GM23338 (cell line): ENCODE results near the gene KLHDC9. TPM values are rescaled to one million over a fixed set of nuclear protein-coding genes. Genes with fewer than 3 reads are reported as not detected.

Experiments
- CREB1 ChIP-seq: fragments of 250-450 bp; sonication (Bioruptor Pico); IDR thresholded peaks from 2 replicates; pipeline ENCODE4 v1.5.0; 2020; ENCODE audit warnings: low read depth, mild to moderate bottlenecking, moderate library complexity
- EZH2phosphoT487 ChIP-seq: fragments of 200-600 bp; sonication (generic); IDR thresholded peaks from one replicate; pipeline ENCODE4 v1.8.1; 2018; ENCODE audit warnings: antibody characterized with exemption; ENCODE audit not compliant: unreplicated experiment
- JUNB ChIP-seq: IDR thresholded peaks from one replicate; pipeline ENCODE4 v1.6.1; 2016; ENCODE audit warnings: antibody characterized with exemption; ENCODE audit not compliant: unreplicated experiment
- POLR2AphosphoS5 ChIP-seq: IDR thresholded peaks from 2 replicates; pipeline ENCODE4 v1.6.1; 2016; ENCODE audit warnings: antibody characterized with exemption, low read depth
- STAT1 ChIP-seq: IDR thresholded peaks from one replicate; pipeline ENCODE4 v1.6.1; 2016; ENCODE audit warnings: antibody characterized with exemption; ENCODE audit not compliant: unreplicated experiment
- ZNF114 ChIP-seq: fragments of 250-450 bp; sonication (Bioruptor Pico); IDR thresholded peaks from 2 replicates; pipeline ENCODE4 v1.5.0; 2020; ENCODE audit warnings: mild to moderate bottlenecking, moderate library complexity
- polyA plus RNA-seq: library from polyadenylated mRNA; unstranded; fragments of >200 nt; fragmentation: Nextera tagmentation; extraction: Ambion mirVana; gene quantifications from 2 replicates; pipeline ENCODE4 v1.2.1, GENCODE V29; 2016
- total RNA-seq: library from RNA; depleted of rRNA; stranded (reverse); fragments of >200 nt; shearing (Covaris generic); gene quantifications from 2 replicates; pipeline ENCODE4 v1.2.3, GENCODE V29; 2014
- TF ChIP-seq, protein P1 (sequence below): IDR thresholded peaks from one replicate; pipeline ENCODE4 v1.6.1; 2018; ENCODE audit warnings: antibody characterized with exemption; ENCODE audit not compliant: unreplicated experiment
- TF ChIP-seq, protein P2 (sequence below): fragments of 250-450 bp; sonication (Bioruptor Pico); IDR thresholded peaks from 2 replicates; pipeline ENCODE4 v1.5.0; 2020; ENCODE audit warnings: mild to moderate bottlenecking, moderate library complexity

KLHDC9 gene
- total and polyA plus RNA-seq, 2 experiments from 2014 or later, result 5.6 to 6.6 TPM

DNA sequence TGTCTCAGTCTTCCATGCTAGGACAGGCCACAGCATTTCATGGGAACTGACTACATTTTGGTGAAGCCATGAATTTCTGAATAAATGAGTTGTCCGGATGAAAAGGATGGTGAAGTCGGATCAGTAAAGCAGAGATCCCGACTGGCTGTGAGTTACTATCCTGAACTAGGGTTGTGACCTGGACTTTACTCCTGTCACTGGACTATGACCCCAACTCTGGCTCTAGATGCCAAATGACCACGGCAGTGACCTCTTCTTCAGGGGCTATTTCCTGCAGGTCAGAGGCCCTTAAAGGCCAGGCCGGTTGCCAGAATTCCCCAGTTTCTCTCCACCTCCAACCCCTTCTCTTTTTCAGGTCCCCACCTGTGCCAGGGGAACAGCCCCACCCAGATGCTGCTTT lies 7.1 kb upstream of the KLHDC9 start (continued):
- TF ChIP-seq, protein P1, sequence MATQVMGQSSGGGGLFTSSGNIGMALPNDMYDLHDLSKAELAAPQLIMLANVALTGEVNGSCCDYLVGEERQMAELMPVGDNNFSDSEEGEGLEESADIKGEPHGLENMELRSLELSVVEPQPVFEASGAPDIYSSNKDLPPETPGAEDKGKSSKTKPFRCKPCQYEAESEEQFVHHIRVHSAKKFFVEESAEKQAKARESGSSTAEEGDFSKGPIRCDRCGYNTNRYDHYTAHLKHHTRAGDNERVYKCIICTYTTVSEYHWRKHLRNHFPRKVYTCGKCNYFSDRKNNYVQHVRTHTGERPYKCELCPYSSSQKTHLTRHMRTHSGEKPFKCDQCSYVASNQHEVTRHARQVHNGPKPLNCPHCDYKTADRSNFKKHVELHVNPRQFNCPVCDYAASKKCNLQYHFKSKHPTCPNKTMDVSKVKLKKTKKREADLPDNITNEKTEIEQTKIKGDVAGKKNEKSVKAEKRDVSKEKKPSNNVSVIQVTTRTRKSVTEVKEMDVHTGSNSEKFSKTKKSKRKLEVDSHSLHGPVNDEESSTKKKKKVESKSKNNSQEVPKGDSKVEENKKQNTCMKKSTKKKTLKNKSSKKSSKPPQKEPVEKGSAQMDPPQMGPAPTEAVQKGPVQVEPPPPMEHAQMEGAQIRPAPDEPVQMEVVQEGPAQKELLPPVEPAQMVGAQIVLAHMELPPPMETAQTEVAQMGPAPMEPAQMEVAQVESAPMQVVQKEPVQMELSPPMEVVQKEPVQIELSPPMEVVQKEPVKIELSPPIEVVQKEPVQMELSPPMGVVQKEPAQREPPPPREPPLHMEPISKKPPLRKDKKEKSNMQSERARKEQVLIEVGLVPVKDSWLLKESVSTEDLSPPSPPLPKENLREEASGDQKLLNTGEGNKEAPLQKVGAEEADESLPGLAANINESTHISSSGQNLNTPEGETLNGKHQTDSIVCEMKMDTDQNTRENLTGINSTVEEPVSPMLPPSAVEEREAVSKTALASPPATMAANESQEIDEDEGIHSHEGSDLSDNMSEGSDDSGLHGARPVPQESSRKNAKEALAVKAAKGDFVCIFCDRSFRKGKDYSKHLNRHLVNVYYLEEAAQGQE, result no peak
- TF ChIP-seq JUNB (no peak), EZH2phosphoT487 (no peak), STAT1 (no peak), CREB1 (CRISPR knock-in tag) (no peak), POLR2AphosphoS5 (no peak), ZNF114 (no peak)
- TF ChIP-seq, protein P2, sequence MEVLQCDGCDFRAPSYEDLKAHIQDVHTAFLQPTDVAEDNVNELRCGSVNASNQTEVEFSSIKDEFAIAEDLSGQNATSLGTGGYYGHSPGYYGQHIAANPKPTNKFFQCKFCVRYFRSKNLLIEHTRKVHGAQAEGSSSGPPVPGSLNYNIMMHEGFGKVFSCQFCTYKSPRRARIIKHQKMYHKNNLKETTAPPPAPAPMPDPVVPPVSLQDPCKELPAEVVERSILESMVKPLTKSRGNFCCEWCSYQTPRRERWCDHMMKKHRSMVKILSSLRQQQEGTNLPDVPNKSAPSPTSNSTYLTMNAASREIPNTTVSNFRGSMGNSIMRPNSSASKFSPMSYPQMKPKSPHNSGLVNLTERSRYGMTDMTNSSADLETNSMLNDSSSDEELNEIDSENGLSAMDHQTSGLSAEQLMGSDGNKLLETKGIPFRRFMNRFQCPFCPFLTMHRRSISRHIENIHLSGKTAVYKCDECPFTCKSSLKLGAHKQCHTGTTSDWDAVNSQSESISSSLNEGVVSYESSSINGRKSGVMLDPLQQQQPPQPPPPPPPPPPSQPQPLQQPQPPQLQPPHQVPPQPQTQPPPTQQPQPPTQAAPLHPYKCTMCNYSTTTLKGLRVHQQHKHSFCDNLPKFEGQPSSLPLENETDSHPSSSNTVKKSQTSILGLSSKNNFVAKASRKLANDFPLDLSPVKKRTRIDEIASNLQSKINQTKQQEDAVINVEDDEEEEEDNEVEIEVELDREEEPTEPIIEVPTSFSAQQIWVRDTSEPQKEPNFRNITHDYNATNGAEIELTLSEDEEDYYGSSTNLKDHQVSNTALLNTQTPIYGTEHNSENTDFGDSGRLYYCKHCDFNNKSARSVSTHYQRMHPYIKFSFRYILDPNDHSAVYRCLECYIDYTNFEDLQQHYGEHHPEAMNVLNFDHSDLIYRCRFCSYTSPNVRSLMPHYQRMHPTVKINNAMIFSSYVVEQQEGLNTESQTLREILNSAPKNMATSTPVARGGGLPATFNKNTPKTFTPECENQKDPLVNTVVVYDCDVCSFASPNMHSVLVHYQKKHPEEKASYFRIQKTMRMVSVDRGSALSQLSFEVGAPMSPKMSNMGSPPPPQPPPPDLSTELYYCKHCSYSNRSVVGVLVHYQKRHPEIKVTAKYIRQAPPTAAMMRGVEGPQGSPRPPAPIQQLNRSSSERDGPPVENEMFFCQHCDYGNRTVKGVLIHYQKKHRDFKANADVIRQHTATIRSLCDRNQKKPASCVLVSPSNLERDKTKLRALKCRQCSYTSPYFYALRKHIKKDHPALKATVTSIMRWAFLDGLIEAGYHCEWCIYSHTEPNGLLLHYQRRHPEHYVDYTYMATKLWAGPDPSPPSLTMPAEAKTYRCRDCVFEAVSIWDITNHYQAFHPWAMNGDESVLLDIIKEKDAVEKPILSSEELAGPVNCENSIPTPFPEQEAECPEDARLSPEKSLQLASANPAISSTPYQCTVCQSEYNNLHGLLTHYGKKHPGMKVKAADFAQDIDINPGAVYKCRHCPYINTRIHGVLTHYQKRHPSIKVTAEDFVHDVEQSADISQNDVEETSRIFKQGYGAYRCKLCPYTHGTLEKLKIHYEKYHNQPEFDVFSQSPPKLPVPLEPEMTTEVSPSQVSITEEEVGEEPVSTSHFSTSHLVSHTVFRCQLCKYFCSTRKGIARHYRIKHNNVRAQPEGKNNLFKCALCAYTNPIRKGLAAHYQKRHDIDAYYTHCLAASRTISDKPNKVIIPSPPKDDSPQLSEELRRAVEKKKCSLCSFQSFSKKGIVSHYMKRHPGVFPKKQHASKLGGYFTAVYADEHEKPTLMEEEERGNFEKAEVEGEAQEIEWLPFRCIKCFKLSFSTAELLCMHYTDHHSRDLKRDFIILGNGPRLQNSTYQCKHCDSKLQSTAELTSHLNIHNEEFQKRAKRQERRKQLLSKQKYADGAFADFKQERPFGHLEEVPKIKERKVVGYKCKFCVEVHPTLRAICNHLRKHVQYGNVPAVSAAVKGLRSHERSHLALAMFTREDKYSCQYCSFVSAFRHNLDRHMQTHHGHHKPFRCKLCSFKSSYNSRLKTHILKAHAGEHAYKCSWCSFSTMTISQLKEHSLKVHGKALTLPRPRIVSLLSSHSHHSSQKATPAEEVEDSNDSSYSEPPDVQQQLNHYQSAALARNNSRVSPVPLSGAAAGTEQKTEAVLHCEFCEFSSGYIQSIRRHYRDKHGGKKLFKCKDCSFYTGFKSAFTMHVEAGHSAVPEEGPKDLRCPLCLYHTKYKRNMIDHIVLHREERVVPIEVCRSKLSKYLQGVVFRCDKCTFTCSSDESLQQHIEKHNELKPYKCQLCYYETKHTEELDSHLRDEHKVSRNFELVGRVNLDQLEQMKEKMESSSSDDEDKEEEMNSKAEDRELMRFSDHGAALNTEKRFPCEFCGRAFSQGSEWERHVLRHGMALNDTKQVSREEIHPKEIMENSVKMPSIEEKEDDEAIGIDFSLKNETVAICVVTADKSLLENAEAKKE, result no peak
